ENCODE measurements around the gene ABCA1.
"Not testable (repeated sequence)": the region's sequence is repeated elsewhere in the genome, so short reads cannot be mapped to it uniquely, and the experiment has no call there.

ABCA1 gene

DNA sequence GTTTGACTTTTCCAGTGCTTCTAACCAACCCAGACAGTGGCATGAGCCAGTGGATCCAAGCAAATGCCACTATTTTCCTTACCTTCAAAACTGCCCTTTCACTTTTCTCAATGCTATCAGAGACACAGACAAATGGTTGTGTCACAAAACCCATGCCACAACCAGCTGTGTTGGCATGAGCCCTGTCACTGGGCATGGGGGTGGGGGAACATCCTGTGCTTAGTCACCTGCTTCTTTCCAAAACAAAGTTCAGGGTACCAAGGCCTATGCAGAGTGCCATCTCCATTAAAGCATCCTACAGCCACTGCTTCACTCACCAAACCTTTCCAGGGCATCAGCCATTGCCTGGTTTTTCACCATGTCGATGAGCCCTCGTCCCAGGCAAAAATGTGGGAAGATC lies 133.9 kb downstream of the ABCA1 start:
- no peak for DNase-seq (ENCODE audit: low spot score)

DNA sequence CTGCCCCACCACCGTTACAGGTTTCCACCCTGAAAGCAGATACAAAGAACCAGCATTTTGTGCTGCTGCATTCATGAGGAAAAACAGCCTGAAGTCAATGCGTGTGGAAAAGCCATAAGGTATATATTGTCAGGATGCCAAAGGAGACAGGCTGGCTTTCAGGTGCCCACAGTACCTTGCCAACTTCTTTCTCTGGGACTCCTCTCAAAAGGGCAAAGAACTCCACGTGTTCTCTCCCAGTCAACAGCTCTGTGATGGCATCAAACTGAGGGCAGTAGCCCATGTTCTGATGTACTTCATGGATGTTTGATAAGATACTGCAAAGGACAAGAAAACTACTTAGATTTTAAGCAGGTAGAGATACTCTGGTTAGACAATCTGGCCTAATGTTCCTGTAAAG lies 139.7 kb downstream of the ABCA1 start:
- peak; percentile 71 for DNase-seq (ENCODE audit: low spot score)

DNA sequence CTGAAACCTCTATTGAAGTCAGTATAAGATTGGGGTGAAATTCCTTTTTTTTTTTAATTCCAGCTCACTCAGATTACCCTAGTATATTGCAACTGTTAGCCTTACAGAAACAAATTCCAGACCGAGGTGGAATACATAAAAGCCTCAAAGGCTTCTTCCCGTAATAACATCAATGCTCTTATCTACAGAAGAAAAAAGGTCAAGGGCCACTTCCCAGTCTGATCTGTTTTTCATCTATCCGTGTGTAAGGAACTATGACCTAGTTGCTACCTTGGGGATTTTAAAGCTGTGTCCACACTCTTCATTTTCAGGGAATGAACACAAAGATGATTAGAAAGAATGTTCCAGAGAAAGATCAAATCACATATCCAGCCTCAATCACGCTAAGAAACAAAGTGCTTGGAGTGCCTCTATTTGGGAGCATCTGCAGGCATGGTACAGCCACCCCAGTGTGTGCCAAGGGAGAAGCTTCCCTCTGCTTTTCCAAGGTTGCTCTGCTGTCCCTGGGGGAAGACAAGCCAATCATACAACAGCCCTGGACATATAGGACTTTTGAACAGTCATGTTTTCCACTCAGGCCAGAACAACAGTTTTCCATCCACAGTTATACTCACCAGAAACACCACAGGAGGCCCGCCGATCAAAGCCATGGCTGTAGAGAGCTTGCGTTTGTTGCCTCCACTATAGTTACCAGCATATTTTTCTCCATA lies 140.5 kb downstream of the ABCA1 start:
- DNase-seq (ENCODE audit: low spot score): no peak

DNA sequence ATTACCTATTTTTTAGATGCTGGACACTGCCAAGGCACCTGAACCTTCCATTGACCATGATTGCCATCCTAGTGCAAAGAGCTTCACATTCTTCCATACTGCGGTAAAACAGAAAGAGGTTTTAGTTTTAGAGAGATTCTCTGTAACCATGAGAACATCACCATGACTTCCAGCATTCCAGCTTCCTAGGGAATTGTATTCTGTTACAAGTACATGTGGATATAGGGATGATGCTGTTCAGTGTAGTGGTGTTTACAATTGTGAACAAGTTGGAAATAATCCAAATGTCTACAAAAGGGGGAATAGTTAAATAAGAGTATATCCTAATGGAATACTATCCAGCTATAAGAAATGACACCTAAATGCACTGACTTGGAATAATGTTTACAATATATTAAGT lies 141.7 kb downstream of the ABCA1 start:
- DNase-seq (ENCODE audit: low spot score): no peak

DNA sequence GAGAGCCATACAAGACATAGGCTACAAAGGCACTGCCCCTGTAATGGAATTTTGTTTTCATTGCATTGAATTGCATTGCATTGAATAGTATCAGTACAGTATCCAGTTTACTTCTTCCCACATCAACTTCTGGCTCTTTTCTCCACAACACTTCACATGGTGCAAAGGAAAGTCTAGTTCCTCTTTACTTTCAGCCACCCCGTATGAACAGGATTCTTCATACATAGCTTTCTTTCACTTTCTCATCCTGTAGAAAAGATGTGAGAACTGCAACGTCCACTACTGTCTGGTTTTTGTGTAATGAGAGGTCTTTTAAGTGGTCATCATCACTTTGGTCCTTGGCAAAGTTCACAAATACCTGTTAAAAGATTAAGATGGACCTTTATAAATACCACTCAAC lies 143.9 kb downstream of the ABCA1 start:
- DNase-seq (ENCODE audit: low spot score): no peak

DNA sequence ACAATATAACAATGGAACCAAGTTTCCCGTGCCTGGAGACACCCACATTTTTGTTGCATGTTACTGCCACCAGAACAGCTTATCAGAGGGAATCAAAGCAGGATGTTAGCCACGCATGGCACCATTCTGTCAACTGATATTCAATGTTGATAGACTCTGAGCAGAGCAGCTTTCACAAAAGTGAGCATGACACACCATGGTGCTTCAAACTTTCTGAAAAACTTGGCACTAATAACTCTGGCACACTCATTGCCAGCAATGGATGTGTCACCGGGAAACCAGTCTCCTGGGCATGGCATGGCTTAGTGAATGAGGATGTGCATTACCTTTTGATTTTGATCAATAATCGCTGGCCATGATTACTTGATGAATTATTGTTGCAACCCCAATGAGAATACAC lies 144.4 kb downstream of the ABCA1 start:
- DNase-seq (ENCODE audit: low spot score): no peak

DNA sequence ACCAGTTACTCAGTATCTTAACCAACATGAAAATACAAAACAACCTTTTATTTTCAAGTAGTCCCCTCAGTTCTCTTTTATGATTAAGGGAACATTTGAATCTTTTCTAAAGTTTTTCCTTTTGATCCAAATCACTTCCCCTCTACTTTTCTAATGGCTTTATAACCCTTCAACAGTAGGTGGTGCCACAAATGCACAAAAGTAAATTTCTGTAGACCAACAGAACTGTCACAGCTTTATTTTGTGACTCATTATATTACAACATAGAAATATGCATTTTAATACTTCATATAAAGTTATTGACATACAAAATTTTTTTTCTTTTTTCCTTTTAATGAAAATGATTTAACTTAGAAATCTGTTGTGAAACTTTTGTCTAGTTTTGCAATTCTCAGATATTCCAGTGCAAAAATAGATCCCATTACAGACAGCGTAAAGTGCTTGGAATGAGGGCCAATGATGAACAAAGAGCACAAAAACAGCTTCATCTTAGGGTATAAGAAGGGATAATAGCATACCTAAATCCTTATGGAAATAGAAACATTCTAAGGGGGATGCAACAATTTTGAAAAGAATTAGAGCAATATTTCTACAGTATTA lies 147.1 kb downstream of the ABCA1 start:
- peak; percentile 22 for DNase-seq (ENCODE audit: low spot score)

DNA sequence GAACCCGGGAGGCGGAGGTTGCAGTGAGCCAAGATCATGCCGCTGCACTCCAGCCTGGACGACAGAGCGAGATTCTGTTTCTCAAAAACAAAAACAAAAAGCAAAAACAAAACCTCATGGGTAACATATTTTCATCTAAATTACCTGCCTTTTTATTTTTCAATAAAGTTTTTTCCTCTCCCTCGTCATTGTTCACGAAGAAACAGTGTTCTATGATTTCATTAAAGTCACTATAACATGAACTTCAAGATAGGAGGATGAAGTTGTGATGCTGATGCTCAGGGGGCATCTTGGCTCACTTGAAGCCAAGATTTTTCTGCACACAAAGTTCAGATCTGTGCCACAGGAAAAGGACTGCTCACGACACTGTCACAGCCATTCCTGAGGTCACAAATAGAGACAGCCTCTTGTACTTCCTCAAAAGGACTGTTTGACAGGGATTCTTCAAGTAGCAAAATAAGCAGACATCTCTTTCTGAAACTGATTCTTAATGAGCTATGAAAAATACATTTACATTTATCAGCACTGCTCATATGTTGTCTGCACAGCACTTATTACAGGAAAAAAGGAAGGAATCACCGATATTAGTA lies 147.9 kb downstream of the ABCA1 start:
- DNase-seq (ENCODE audit: low spot score): no peak

DNA sequence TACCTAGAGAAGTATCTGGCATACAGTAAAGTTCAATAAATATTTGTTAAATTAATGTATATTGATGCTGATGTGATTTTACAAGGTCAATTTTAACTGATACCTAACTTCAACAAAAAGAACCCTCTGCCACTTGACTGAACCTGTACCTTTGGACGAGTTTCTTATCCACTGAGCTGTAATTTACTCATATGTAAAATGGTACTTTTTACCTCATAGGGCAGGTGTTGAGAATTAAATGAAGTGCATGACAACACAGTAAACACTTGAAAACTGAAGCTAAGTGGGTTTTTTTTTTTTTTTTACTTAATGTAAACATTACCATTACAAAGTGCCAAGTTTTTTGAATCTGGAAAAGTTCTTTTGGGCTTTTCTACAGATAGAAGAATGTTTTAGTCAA lies 148.6 kb downstream of the ABCA1 start:
- no peak for DNase-seq (ENCODE audit: low spot score)

DNA sequence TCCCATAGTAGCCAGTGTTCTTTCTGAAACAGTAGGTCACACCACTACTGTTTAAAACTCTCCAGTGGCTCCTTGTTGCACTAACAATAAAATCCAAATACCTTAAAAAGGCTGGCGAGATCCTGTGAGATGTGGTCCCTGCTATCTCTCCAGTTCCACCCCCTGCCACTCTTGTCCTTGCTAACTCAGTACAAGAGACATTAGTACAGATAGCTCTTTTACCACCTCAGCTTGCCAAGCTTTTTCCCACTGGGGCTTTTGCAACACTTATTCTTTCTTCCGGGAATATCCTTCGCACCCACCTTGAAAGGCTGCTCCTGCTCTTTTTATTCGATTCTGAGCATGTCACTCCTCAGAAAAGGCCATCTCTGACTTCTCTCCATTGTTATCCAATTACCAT lies 149.2 kb downstream of the ABCA1 start:
- no peak for DNase-seq (ENCODE audit: low spot score)

DNA sequence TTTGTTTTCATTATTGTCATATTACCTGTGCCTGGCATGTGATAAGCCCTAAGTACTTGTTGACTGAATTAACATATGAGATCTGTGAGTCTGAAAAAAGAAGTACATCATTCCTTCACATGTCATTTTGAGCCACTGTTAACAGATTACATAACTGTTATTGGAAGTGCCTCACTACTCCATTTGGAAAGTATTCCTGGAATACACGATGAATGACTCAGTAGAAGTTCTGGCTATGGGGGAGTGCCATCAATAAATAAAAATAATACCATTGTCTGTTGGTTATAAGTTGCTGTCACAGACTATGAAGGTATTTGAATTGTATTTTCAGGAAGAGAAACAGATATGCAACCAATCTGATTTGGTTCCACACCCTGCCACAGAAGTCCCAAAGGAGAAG lies 151.2 kb downstream of the ABCA1 start:
- no peak for DNase-seq (ENCODE audit: low spot score)

DNA sequence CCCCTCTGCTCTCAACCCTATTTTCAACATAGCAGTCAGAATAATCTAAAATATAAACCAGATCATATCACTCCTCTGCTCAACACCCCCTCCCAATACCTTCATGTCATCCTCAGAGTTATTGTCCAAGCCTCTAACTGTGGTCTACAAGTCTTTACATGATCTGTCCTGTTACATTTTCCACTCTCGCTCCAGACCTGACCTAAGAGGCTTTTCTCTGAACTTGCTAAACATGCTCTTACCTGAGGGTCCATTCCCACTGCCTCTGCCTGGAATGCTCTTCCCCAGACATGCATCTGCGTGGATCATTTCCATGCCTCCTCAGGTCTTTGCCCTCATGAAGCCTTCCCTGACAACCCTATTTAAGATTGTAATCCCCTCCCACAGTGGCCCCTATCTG lies 152.0 kb downstream of the ABCA1 start:
- no peak for DNase-seq (ENCODE audit: low spot score)

DNA sequence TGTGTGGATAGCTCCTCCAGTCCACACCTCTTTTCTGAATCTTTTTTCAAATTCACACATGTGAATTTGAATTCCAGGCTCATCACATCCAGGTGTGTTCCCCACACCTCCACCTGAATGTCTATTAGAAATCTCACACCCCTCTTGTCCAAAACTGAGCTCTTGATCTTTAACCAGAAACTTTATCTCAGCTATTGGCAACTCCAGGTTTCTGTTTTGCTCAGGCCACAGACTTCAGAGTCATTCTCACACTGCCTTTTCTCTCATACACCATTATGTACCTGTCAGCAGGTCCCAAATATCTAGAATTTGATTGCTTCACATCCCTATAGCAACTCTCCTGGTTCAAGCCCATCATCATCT lies 152.4 kb downstream of the ABCA1 start:
- DNase-seq (ENCODE audit: low spot score): no peak

DNA sequence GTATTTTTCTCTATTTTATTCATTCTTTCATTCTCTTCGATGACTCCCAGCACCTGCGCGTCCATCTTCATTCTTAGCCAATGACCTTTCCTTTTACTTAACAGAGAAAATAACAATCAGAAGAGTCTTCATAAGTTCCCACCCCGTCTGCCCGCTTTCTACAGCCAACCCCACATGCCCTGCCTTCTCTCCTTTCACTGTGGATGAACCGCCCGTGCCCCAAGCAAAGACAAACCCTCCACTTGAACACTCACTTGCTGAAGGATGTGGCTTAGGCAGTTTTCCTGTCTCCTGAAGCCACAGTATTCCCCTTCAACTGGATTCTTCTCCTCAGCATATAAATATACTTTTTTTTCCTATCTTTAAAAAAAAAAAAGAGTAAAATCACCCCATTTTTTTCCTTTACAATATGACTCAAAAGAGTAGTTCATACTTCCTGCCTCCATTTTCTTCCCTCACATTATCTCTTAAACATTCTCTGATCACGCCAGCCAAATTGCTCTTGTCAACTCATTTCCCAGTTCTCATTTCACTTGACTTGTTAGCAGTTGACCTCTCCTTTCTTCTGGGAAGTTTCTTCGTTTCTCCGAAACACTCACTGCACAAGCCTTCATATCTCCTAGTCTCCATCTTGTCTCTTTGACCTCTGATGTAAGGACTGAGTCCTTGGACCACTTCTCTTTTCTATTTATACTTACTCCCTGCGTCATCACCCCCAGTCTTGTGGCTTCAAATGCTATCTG lies 153.0 kb downstream of the ABCA1 start:
- DNase-seq (ENCODE audit: low spot score): no peak

DNA sequence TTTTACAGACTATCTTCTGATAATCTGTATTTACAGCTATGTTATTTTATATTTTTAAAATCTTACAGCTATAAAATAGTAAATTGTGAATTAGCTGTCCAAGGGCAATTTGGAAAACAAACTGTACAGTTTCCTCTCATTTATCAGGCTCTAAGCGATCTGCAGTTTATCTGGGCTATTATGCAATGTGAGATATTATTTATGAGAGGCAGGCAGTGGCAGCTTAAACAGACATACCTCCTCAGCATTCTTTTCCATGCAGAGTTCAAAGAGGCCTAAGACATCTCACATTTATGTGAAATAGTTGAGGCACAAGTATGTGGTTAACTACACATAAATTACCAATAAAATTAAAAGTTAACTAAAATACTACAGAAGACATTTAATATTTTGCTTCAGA lies 153.8 kb downstream of the ABCA1 start:
- no peak for DNase-seq (ENCODE audit: low spot score)

DNA sequence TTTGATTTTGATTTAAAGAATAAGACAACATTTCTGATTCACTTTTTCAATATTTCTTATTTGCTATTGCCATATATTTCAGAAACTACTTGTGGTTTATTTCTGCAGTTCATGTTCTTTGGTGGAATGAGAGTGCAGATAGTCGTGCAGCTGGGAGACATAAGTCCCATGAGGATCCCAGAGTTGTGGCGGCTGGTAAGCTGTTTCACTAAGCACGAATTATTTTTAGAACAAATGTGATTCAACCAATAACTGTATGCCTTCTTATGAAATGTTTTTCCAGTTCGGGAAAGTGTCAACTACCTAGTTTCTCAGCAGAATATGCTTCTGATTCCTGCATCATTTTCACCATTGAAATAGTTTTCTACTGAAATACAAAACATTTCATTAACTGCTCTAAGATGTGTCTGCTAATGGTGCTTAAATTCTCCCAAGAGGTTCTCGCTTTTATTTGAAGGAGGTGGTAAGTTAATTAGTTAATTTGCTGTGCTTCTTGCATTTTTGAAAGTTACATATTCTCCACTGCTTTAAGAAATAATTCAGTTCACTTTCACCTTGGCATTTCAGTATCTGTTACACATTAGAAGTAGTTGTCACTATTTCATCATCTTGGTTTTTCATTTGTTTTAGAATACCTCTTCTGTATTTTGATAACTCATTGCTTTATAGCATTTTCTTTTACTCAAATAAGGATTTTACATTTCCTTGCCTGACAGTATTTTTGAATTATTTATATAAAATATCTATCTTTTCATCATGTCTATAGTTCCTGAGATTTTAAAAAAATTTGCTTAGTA lies 155.0 kb downstream of the ABCA1 start:
- DNase-seq (ENCODE audit: low spot score): no peak

DNA sequence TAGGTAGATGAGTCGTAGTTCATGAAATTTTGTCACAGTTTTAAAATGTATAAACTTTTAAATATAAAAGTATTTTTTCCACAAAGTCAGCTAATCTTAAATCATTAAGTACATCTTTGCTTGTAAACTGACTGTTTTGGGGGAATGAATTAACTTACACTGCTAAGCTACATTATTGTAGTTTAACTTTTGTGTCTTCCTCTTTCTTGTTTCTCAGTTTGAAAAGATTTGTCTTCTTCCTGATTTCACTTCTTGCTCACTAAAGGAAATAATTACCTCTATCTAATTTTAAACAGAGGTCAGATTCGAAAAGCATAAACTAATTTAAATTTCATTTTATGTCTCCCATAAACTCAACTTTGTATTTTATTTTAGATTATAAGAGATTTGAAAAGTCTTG lies 158.3 kb downstream of the ABCA1 start:
- DNase-seq (ENCODE audit: low spot score): no peak

DNA sequence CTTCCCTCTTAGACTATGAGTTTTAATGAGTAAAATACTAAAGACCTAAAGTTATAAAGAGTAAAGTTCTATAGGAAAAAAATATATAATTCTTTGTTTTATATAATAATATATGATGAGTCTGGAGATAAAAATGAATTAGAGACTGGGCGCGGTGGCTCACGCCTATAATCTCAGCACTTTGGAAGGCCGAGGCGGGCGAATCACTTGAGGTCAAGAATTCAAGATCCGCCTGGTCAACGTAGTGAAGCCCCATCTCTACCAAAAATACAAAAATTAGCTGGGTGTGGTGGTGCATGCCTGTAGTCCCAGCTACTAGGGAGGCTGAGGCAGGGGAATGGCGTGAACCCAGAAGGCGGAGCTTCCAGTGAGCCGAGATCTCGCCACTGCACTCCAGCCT lies 158.9 kb downstream of the ABCA1 start:
- DNase-seq (ENCODE audit: low spot score): not testable (repeated sequence)

DNA sequence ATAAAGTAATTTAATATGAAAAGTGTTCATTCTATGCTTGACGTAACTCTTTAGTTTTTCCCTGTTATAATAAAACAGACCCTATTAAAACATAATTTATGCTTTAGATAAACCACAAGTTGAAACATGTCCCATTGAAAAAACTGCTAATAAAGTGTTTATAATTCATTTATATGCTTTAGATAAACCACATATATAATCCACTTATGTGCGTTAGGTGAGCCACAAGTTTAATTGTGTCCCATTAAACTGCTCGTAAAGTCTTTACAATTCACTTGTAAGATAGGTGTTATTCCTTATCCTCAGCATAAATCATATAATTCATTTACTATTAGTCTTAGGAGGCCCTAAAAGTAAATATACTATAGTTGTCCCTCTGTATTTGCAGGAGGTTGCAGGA lies 160.4 kb downstream of the ABCA1 start:
- DNase-seq (ENCODE audit: low spot score): no peak

DNA sequence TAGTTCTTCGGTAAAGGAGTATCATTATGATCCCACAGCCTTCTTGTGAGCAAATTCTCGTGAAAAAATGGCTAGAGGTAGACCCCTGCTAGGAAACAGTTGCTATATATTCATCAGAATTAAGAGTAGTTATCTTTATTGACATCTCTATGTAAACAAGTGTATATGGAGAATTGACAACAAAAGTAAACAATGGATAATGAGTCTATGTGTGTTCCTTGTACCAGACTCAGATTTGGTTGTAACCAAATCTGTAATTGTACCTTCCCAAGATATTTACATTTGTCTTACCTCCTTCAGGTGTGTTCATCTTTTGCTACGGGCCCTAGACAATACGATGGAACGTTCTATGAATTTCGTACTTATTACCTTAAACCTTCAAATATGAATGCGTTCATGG lies 161.9 kb downstream of the ABCA1 start:
- no peak for DNase-seq (ENCODE audit: low spot score)

DNA sequence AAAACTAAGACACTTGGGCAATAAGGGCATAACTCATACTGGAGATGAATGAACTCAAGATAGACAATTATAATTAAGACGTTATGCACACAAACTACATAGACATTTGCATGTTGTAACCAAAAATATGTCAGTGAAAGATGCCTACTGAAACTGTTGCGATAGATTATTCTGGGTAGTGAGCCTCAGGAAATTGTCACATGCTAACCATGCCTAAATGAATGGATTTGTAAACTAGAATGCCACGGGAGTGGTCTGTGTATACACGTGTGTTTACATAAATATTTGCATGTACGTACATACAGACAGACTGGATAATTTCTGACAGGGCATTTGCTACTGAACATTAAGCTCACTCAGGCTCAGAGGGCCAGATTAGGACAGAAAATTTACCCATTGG lies 162.8 kb downstream of the ABCA1 start:
- DNase-seq (ENCODE audit: low spot score): peak; percentile 42

DNA sequence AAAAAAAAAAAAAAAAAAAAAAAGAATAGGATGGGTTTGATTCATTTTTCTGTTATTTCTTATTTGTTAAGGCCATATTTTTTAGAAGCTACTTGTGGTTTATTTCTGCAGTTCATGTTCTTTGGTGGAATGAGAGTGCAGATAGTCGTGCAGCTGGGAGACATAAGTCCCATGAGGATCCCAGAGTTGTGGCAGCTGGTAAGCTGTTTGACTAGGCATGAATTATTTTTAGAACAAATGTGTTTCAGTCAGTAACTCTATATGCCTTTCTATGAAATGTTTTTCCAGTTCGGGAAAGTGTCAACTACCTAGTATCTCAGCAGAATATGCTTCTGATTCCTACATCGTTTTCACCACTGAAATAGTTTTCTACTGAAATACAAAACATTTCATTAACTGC lies 169.0 kb downstream of the ABCA1 start:
- no peak for DNase-seq (ENCODE audit: low spot score)

All from cerebellar cortex (tissue), 1 donor.